HG03575 (cell line): ENCODE results near the gene RPS10.
"Not testable (repeated sequence)": the region's sequence is repeated elsewhere in the genome, so short reads cannot be mapped to it uniquely, and the experiment has no call there.

Experiments used
- ATAC-seq: cut with Tn5 transposase; IDR thresholded peaks from one replicate; pipeline ENCODE4 v1.9.1; 2021; ENCODE audit not compliant: unreplicated experiment, insufficient number of reproducible peaks, low FRiP score; ENCODE audit errors: extremely low read depth

The RPS10 gene

GRCh38 chr6:34407915-34408314 is 18.0 kb downstream of the RPS10 start:
- ATAC-seq, result not testable (repeated sequence)

GRCh38 chr6:34396518-34396917 is 29.4 kb downstream of the RPS10 start:
- no peak for ATAC-seq

- ATAC-seq, result no peak
These were observed 31.9 kb downstream of the RPS10 start for GRCh38 chr6:34393966-34394305.

GRCh38 chr6:34393191-34393965 is 32.5 kb downstream of the RPS10 start:
- no peak for ATAC-seq

GRCh38 chr6:34392497-34393190 is 33.2 kb downstream of the RPS10 start, which contains the start of gene NUDT3:
NUDT3 (minus strand) TSS chr6:34392669; CDS start chr6:34392362, 307 bp downstream.
- ATAC-seq, result peak; percentile 33

GRCh38 chr6:34391786-34392496 is 33.9 kb downstream of the RPS10 start:
- peak; percentile 9 for ATAC-seq

- ATAC-seq, result no peak
These were observed 34.4 kb downstream of the RPS10 start for GRCh38 chr6:34391473-34391785.

- ATAC-seq, result no peak
These were observed 35.1 kb downstream of the RPS10 start for GRCh38 chr6:34390531-34391472.

GRCh38 chr6:34389034-34389433 is 36.8 kb downstream of the RPS10 start:
- no peak for ATAC-seq

- ATAC-seq, result no peak
These were observed 37.4 kb downstream of the RPS10 start for GRCh38 chr6:34388421-34388820.

GRCh38 chr6:34386316-34387137 is 39.3 kb downstream of the RPS10 start:
- no peak for ATAC-seq

GRCh38 chr6:34385793-34386195 is 40.1 kb downstream of the RPS10 start:
- no peak for ATAC-seq

- ATAC-seq, result no peak
These were observed 41.3 kb downstream of the RPS10 start for GRCh38 chr6:34384321-34385153.

GRCh38 chr6:34383656-34384320 is 42.1 kb downstream of the RPS10 start:
- ATAC-seq, result no peak

- ATAC-seq, result no peak
These were observed 42.7 kb downstream of the RPS10 start for GRCh38 chr6:34383161-34383631.

- ATAC-seq, result no peak
These were observed 44.8 kb downstream of the RPS10 start for GRCh38 chr6:34381081-34381480.

- no peak for ATAC-seq
These were observed 47.4 kb downstream of the RPS10 start for GRCh38 chr6:34378470-34378869.
